OCI-LY3 (cell line): ENCODE results near the gene LAMC3.

ENCODE experiments used
- EZH2phosphoT487 ChIP-seq: fragments of 200-600 bp; shearing (Covaris generic); IDR thresholded peaks from 2 replicates; pipeline ENCODE4 v1.6.1; 2018; ENCODE audit warnings: antibody characterized with exemption, mixed run types, low read depth
- TF ChIP-seq, protein P1 (sequence below): fragments of 200-600, 300-600 bp; sonication (generic); IDR thresholded peaks from 2 replicates; pipeline ENCODE4 v1.5.1; 2014; ENCODE audit warnings: antibody characterized with exemption, low read length, low read depth

DNA sequence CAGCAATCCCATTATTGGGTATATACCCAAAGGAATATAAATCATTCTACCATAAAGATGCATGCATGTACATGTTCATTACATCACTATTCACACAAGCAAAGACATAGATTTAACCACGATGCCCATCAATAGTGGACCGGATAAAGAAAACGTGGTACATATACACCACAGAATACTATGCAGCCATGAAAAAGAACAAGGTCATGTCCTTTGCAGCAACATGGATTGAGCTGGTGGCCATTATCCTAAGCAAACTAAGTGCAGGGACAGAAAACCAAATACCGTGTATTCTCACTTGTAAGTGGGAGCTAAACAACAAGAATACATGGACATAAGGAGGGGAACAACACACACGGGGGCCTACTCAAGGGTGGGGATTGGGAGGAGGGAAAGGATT, 33.8 kb upstream of the LAMC3 start:
- TF ChIP-seq, protein P1, sequence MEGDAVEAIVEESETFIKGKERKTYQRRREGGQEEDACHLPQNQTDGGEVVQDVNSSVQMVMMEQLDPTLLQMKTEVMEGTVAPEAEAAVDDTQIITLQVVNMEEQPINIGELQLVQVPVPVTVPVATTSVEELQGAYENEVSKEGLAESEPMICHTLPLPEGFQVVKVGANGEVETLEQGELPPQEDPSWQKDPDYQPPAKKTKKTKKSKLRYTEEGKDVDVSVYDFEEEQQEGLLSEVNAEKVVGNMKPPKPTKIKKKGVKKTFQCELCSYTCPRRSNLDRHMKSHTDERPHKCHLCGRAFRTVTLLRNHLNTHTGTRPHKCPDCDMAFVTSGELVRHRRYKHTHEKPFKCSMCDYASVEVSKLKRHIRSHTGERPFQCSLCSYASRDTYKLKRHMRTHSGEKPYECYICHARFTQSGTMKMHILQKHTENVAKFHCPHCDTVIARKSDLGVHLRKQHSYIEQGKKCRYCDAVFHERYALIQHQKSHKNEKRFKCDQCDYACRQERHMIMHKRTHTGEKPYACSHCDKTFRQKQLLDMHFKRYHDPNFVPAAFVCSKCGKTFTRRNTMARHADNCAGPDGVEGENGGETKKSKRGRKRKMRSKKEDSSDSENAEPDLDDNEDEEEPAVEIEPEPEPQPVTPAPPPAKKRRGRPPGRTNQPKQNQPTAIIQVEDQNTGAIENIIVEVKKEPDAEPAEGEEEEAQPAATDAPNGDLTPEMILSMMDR = no peak
- no peak for TF ChIP-seq EZH2phosphoT487
